KMS-11 (cell line): ENCODE measurements around the gene PMF1.

Source experiments
- H2AFZ ChIP-seq: fragments of 200-600 bp; sonication (generic); 2 replicates; pipeline ENCODE4 v1.6.1; 2016; ENCODE audit warnings: antibody characterized with exemption, mixed run types, low read depth
- H3K27ac ChIP-seq: fragments of 200-600 bp; sonication (generic); 2 replicates; pipeline ENCODE4 v1.6.1; 2016; ENCODE audit warnings: mild to moderate bottlenecking, mixed run types
- H3K27me3 ChIP-seq: fragments of 200-600 bp; sonication (generic); 2 replicates; pipeline ENCODE4 v1.6.1; 2017; ENCODE audit warnings: mild to moderate bottlenecking, low read depth, mixed run types, moderate library complexity; ENCODE audit not compliant: insufficient read depth
- H3K36me3 ChIP-seq: fragments of 200-600 bp; sonication (generic); 2 replicates; pipeline ENCODE4 v1.6.1; 2017; ENCODE audit warnings: mild to moderate bottlenecking, mixed run types; ENCODE audit not compliant: insufficient read depth
- H3K4me1 ChIP-seq: fragments of 200-600 bp; sonication (generic); 2 replicates; pipeline ENCODE4 v1.6.1; 2016; ENCODE audit warnings: mild to moderate bottlenecking, low read depth, mixed run types; ENCODE audit not compliant: poor library complexity, severe bottlenecking
- H3K4me2 ChIP-seq: fragments of 200-600 bp; sonication (generic); 2 replicates; pipeline ENCODE4 v1.7.0; 2016; ENCODE audit warnings: mild to moderate bottlenecking, mixed run types
- H3K4me3 ChIP-seq: fragments of 200-600 bp; sonication (generic); IDR thresholded peaks from 2 replicates; pipeline ENCODE4 v1.6.1; 2017; ENCODE audit warnings: low read depth, low read length, mixed read lengths; ENCODE audit not compliant: insufficient read depth
- H3K79me2 ChIP-seq: fragments of 200-600 bp; sonication (generic); 2 replicates; pipeline ENCODE4 v1.6.1; 2016; ENCODE audit warnings: low read depth, mixed run types; ENCODE audit not compliant: insufficient read depth
- H3K9ac ChIP-seq: fragments of 200-600 bp; sonication (generic); 2 replicates; pipeline ENCODE4 v1.6.1; 2016; ENCODE audit warnings: mild to moderate bottlenecking, mixed run types
- H4K20me1 ChIP-seq: fragments of 200-600 bp; sonication (generic); 2 replicates; pipeline ENCODE4 v1.6.1; 2016; ENCODE audit warnings: mild to moderate bottlenecking, mixed run types; ENCODE audit not compliant: insufficient read depth
- CTCF ChIP-seq: fragments of 200-600 bp; sonication (generic); conservative IDR thresholded peaks from 2 replicates; pipeline ENCODE4 v1.6.1; 2017; ENCODE audit warnings: low read depth, mild to moderate bottlenecking, antibody characterized with exemption, low read length, moderate library complexity, mixed read lengths

PMF1 gene

GRCh38 chr1:156281693-156282478 is 69.1 kb downstream of the PMF1 start:
- Histone ChIP-seq H3K36me3 (peaks cover 18% of the 10 kb centered on the region; the same call in 1 of the 2 replicates), H4K20me1 (peaks cover 18% of the 10 kb centered on the region)
- no peak for TF ChIP-seq CTCF

GRCh38 chr1:156282479-156283222 is 69.8 kb downstream of the PMF1 start, which contains the start of gene SMG5:
TSS of gene SMG5 (minus strand) at chr1:156282825. CDS start at chr1:156282680, 145 bp downstream.
- Histone ChIP-seq H3K27me3 (no peaks in the 10 kb centered on the region), H3K4me1 (peaks cover 47% of the 10 kb centered on the region), H3K9ac (peak within 1 kb of the TSS; percentile 87), H3K79me2 (peaks cover 65% of the 10 kb centered on the region), H3K4me3 (peak within 1 kb of the TSS; percentile 71), H3K27ac (peak within 1 kb of the TSS; percentile 62), H2AFZ (peak within 1 kb of the TSS; percentile 65), H3K36me3 (peaks cover 14% of the 10 kb centered on the region; the same call in 1 of the 2 replicates), H4K20me1 (peaks cover 18% of the 10 kb centered on the region), H3K4me2 (peak within 1 kb of the TSS; percentile 79)
- TF ChIP-seq CTCF: no peak; the same call in 1 of the 2 replicates

More at GRCh38 chr1:156281693-156282478, 69.1 kb downstream of the PMF1 start:
- Histone ChIP-seq H3K4me1 (peaks cover 47% of the 10 kb centered on the region), H3K4me2 (peak overlapping the region; percentile 79), H2AFZ (peak overlapping the region; percentile 65), H3K27ac (peak overlapping the region; percentile 62), H3K4me3 (peak overlapping the region; percentile 71), H3K79me2 (peaks cover 65% of the 10 kb centered on the region), H3K27me3 (no peaks in the 10 kb centered on the region), H3K9ac (peak overlapping the region; percentile 87)

GRCh38 chr1:156283521-156283920 is 70.7 kb downstream of the PMF1 start:
- H3K9ac ChIP-seq: peak overlapping the region; percentile 87
- peak overlapping the region; percentile 79 for H3K4me2 ChIP-seq
- TF ChIP-seq CTCF: no peak
- no peaks in the 10 kb centered on the region for H3K27me3 ChIP-seq
- H4K20me1 ChIP-seq: peaks cover 18% of the 10 kb centered on the region
- H3K36me3 ChIP-seq: peaks cover 6% of the 10 kb centered on the region; the same call in 1 of the 2 replicates
- H3K4me1 ChIP-seq: peaks cover 43% of the 10 kb centered on the region
- H2AFZ ChIP-seq: peak overlapping the region; percentile 65
- H3K4me3 ChIP-seq: peak overlapping the region; percentile 71
- H3K27ac ChIP-seq: peak overlapping the region; percentile 62; the same call in 1 of the 2 replicates
- H3K79me2 ChIP-seq: peaks cover 56% of the 10 kb centered on the region

GRCh38 chr1:156284112-156284511 is 71.3 kb downstream of the PMF1 start, which contains the start of gene TMEM79:
TSS of gene TMEM79 (plus strand) at chr1:156284325. CDS start at chr1:156285227, 902 bp downstream.
- Histone ChIP-seq H3K79me2 (peaks cover 50% of the 10 kb centered on the region), H3K4me1 (peaks cover 37% of the 10 kb centered on the region), H3K4me3 (peak within 1 kb of the TSS; percentile 71), H3K27me3 (no peaks in the 10 kb centered on the region), H3K36me3 (peaks cover 3% of the 10 kb centered on the region; the same call in 1 of the 2 replicates), H2AFZ (peak within 1 kb of the TSS; percentile 65), H3K9ac (peak within 1 kb of the TSS; percentile 87), H3K27ac (peak within 1 kb of the TSS; percentile 62), H3K4me2 (peak within 1 kb of the TSS; percentile 79), H4K20me1 (peaks cover 18% of the 10 kb centered on the region)
- TF ChIP-seq CTCF: no peak
